NCI-H82 (cell line): ENCODE measurements around the gene GALNT2.

Source experiments
- DNase-seq: peaks from one replicate; lab custom pipeline; 2025; lab: John Stamatoyannopoulos, UW

The GALNT2 gene

GRCh38 chr1:230050973-230051735 is 15.9 kb upstream of the GALNT2 start:
- DNase-seq, result no peak

GRCh38 chr1:230052018-230052417 is 15.0 kb upstream of the GALNT2 start:
- DNase-seq, result no peak

- no peak for DNase-seq
Observed at GRCh38 chr1:230052665-230053064, 14.4 kb upstream of the GALNT2 start.

- peak; percentile 61 for DNase-seq
Observed at GRCh38 chr1:230054092-230054749, 12.8 kb upstream of the GALNT2 start.

GRCh38 chr1:230056098-230056497 is 10.9 kb upstream of the GALNT2 start:
- DNase-seq, result no peak

GRCh38 chr1:230057100-230057499 is 9.9 kb upstream of the GALNT2 start:
- no peak for DNase-seq

- DNase-seq, result peak; percentile 42
Observed at GRCh38 chr1:230057681-230058565, 9.1 kb upstream of the GALNT2 start.

- DNase-seq, result peak; percentile 89
Observed at GRCh38 chr1:230058626-230059025, 8.4 kb upstream of the GALNT2 start.

- no peak for DNase-seq
Observed at GRCh38 chr1:230061801-230062200, 5.2 kb upstream of the GALNT2 start.

- no peak for DNase-seq
Observed at GRCh38 chr1:230062521-230062920, 4.5 kb upstream of the GALNT2 start.

GRCh38 chr1:230064283-230064682 is 2.8 kb upstream of the GALNT2 start:
- no peak for DNase-seq

- no peak for DNase-seq
Observed at GRCh38 chr1:230065161-230065560, 1.9 kb upstream of the GALNT2 start.

GRCh38 chr1:230065571-230065970 is 1.5 kb upstream of the GALNT2 start:
- DNase-seq, result no peak

- DNase-seq, result peak; percentile 46
Observed at GRCh38 chr1:230066031-230066430, 1.0 kb upstream of the GALNT2 start.

GRCh38 chr1:230067419-230067870 is 407 bp downstream of the GALNT2 start:
- peak; percentile 68 for DNase-seq

GRCh38 chr1:230067871-230068620 is 1.0 kb downstream of the GALNT2 start:
- peak; percentile 57 for DNase-seq

GRCh38 chr1:230068621-230068873 is 1.5 kb downstream of the GALNT2 start:
- DNase-seq, result no peak

GRCh38 chr1:230068952-230069684 is 2.1 kb downstream of the GALNT2 start:
- DNase-seq, result peak; percentile 72

- peak; percentile 24 for DNase-seq
Observed at GRCh38 chr1:230069796-230070195, 2.8 kb downstream of the GALNT2 start.

GRCh38 chr1:230070321-230071208 is 3.5 kb downstream of the GALNT2 start:
- no peak for DNase-seq
